Activated CD4-positive, alpha-beta T cell treated with anti-CD3 and anti-CD28 coated beads for 48 hours (primary cell): ENCODE data around the gene PAMR1.
"Not testable (repeated sequence)": the region's sequence is repeated elsewhere in the genome, so short reads cannot be mapped to it uniquely, and the experiment has no call there.

Experiments used
- DNase-seq: peaks from one replicate; pipeline ENCODE4 v3.0.0-alpha.2; 2020

The PAMR1 gene

GRCh38 chr11:35543481-35543880 is 18.1 kb upstream of the PAMR1 start:
- no peak for DNase-seq

- DNase-seq: no peak
These were observed 16.4 kb upstream of the PAMR1 start for GRCh38 chr11:35541621-35542375.

GRCh38 chr11:35540526-35540925 is 15.1 kb upstream of the PAMR1 start:
- no peak for DNase-seq

GRCh38 chr11:35539781-35540281 is 14.4 kb upstream of the PAMR1 start:
- DNase-seq: no peak

GRCh38 chr11:35539256-35539655 is 13.8 kb upstream of the PAMR1 start:
- DNase-seq: no peak

- DNase-seq: no peak
These were observed 11.1 kb upstream of the PAMR1 start for GRCh38 chr11:35536470-35536869.

GRCh38 chr11:35531246-35531645 is 5.8 kb upstream of the PAMR1 start:
- no peak for DNase-seq

- no peak for DNase-seq
These were observed 4.6 kb upstream of the PAMR1 start for GRCh38 chr11:35529971-35530495.

GRCh38 chr11:35526370-35526792 is 965 bp upstream of the PAMR1 start:
- no peak for DNase-seq

- DNase-seq: no peak
These were observed 636 bp downstream of the PAMR1 start for GRCh38 chr11:35524780-35525179.

GRCh38 chr11:35523861-35524260 is 1.6 kb downstream of the PAMR1 start:
- DNase-seq: no peak

- DNase-seq: no peak
These were observed 2.1 kb downstream of the PAMR1 start for GRCh38 chr11:35523331-35523768.

GRCh38 chr11:35522091-35522490 is 3.3 kb downstream of the PAMR1 start:
- DNase-seq: not testable (repeated sequence)

GRCh38 chr11:35520376-35520775 is 5.0 kb downstream of the PAMR1 start:
- no peak for DNase-seq

GRCh38 chr11:35518766-35519165 is 6.7 kb downstream of the PAMR1 start:
- DNase-seq: no peak

GRCh38 chr11:35517481-35517880 is 7.9 kb downstream of the PAMR1 start:
- no peak for DNase-seq

- no peak for DNase-seq
These were observed 9.0 kb downstream of the PAMR1 start for GRCh38 chr11:35516403-35516802.

- DNase-seq: no peak
These were observed 10.2 kb downstream of the PAMR1 start for GRCh38 chr11:35515224-35515623.

- no peak for DNase-seq
These were observed 10.9 kb downstream of the PAMR1 start for GRCh38 chr11:35514481-35514880.

- DNase-seq: no peak
These were observed 13.8 kb downstream of the PAMR1 start for GRCh38 chr11:35511666-35512065.

GRCh38 chr11:35507688-35508087 is 17.7 kb downstream of the PAMR1 start:
- DNase-seq: no peak

- DNase-seq: no peak
These were observed 23.6 kb downstream of the PAMR1 start for GRCh38 chr11:35501776-35502175.

GRCh38 chr11:35500744-35501143 is 24.7 kb downstream of the PAMR1 start:
- no peak for DNase-seq

- no peak for DNase-seq
These were observed 29.0 kb downstream of the PAMR1 start for GRCh38 chr11:35496416-35496815.
